H1 (cell line): ENCODE measurements around the gene LMX1B. TPM values are rescaled to one million over a fixed set of nuclear protein-coding genes. Genes with fewer than 3 reads are reported as not detected.

Experiments used
- CTCF ChIA-PET: fragments of 300-600 bp; sonication (Branson Sonifier 250); formaldehyde crosslinking; loops from one replicate; lab custom pipeline; 2021; ENCODE audit not compliant: partially characterized antibody; lab: Charles Lee
- POLR2A ChIA-PET: fragments of 300-600 bp; sonication (Branson Sonifier 250); formaldehyde crosslinking; loops from one replicate; lab custom pipeline; 2021; ENCODE audit warnings: inconsistent platforms; ENCODE audit not compliant: partially characterized antibody; lab: Charles Lee
- DNase-seq, 2 experiments: peaks; one replicate each; pipeline versions ENCODE4 v3.0.0 to v3.0.0-alpha.2; 2010 to 2022; ENCODE audit warnings: low spot score in 2 of 2, low read depth in 1 of 2, mixed read lengths in 1 of 2
- FAIRE-seq: peaks from 2 replicates; lab custom pipeline; 2011; peaks lifted over from hg19 to GRCh38; lab: Jason Lieb, UNC
- H2AFZ ChIP-seq: 2 replicates; pipeline ENCODE4 v1.8.1; 2012; ENCODE audit warnings: low read length, inconsistent platforms
- H2AK5ac ChIP-seq: 2 replicates; pipeline ENCODE4 v1.6.1; 2013; ENCODE audit warnings: low read depth, low read length
- H2BK120ac ChIP-seq: replicated peaks from 2 replicates; pipeline ENCODE3; 2013; ENCODE audit warnings: low read depth, low read length, inconsistent platforms
- H2BK12ac ChIP-seq: 2 replicates; pipeline ENCODE4 v1.6.1; 2013; ENCODE audit warnings: low read depth, low read length
- H2BK15ac ChIP-seq: 2 replicates; pipeline ENCODE4 v1.6.1; 2013; ENCODE audit warnings: low read length
- H2BK20ac ChIP-seq: 2 replicates; pipeline ENCODE4 v1.6.1; 2013; ENCODE audit warnings: low read length
- H2BK5ac ChIP-seq: 2 replicates; pipeline ENCODE4 v1.6.1; 2013; ENCODE audit warnings: low read depth, low read length
- H3K14ac ChIP-seq: 2 replicates; pipeline ENCODE4 v1.6.1; 2013; ENCODE audit warnings: inconsistent platforms; ENCODE audit not compliant: insufficient read length
- H3K18ac ChIP-seq: 2 replicates; pipeline ENCODE4 v1.6.1; 2013; ENCODE audit warnings: low read length; ENCODE audit errors: extremely low read depth
- H3K23ac ChIP-seq: 2 replicates; pipeline ENCODE4 v1.6.1; 2013; ENCODE audit warnings: inconsistent platforms; ENCODE audit not compliant: insufficient read length
- H3K23me2 ChIP-seq: 2 replicates; pipeline ENCODE4 v1.6.1; 2013; ENCODE audit warnings: low read depth, low read length
- H3K27ac ChIP-seq: 2 replicates; pipeline ENCODE4 v1.6.1; 2011; ENCODE audit warnings: low read depth, low read length, inconsistent platforms
- H3K27me3 ChIP-seq, 4 experiments: replicated peaks in 1 of 4; 1 replicate in 1 of 4; 2 replicates in 3 of 4; pipeline versions ENCODE4 v1.6.1 to v1.8.1; 2011 to 2013; ENCODE audit warnings: low read length in 3 of 4, mild to moderate bottlenecking in 3 of 4, inconsistent platforms in 2 of 4, mixed read lengths in 2 of 4, moderate library complexity in 1 of 4; ENCODE audit not compliant: control insufficient read depth in 3 of 4, insufficient read depth in 3 of 4; ENCODE audit errors: extremely low read depth in 1 of 4
- H3K36me3 ChIP-seq, 4 experiments: 2 replicates each; pipeline versions ENCODE4 v1.6.1 to v1.8.1; 2011 to 2013; ENCODE audit warnings: mild to moderate bottlenecking in 4 of 4, low read length in 3 of 4, moderate library complexity in 2 of 4, control low read depth in 1 of 4, inconsistent platforms in 1 of 4; ENCODE audit not compliant: insufficient read depth in 4 of 4, control insufficient read depth in 2 of 4
- H3K4ac ChIP-seq: replicated peaks from 2 replicates; pipeline ENCODE3; 2013; ENCODE audit warnings: low read length, low read depth, mixed read lengths, inconsistent platforms; ENCODE audit not compliant: insufficient read length
- H3K4me1 ChIP-seq, 4 experiments: replicated peaks in 1 of 4; 1 replicate in 1 of 4; 2 replicates in 3 of 4; pipeline versions ENCODE4 v1.6.1 to v1.8.1; 2011 to 2013; ENCODE audit warnings: low read length in 3 of 4, inconsistent platforms in 2 of 4, mixed read lengths in 1 of 4; ENCODE audit not compliant: insufficient read depth in 4 of 4, control insufficient read depth in 3 of 4
- H3K4me2 ChIP-seq, 2 experiments: 2 replicates each; pipeline versions ENCODE4 v1.6.1 to v1.8.1; 2011 to 2013; ENCODE audit warnings: low read depth in 2 of 2, low read length in 2 of 2, control low read depth in 1 of 2, inconsistent platforms in 1 of 2, mild to moderate bottlenecking in 1 of 2; ENCODE audit not compliant: insufficient read depth in 1 of 2
- H3K4me3 ChIP-seq, 4 experiments: fragments of 200-600, 300-600 bp in 1 of 4; sonication (generic), shearing (Covaris generic), sonication (Bioruptor Twin) in 1 of 4; 2 replicates each; pipeline versions ENCODE4 v1.5.1 to v1.8.1; 2011 to 2016; ENCODE audit warnings: low read length in 4 of 4, low read depth in 3 of 4, control low read depth in 2 of 4, inconsistent platforms in 2 of 4, mild to moderate bottlenecking in 2 of 4, mixed read lengths in 1 of 4, moderate library complexity in 1 of 4; ENCODE audit not compliant: insufficient read depth in 2 of 4; ENCODE audit errors: extremely low read depth in 1 of 4
- H3K56ac ChIP-seq: replicated peaks from 2 replicates; pipeline ENCODE3; 2013; ENCODE audit warnings: low read depth, mild to moderate bottlenecking, mixed read lengths, low read length, inconsistent platforms; ENCODE audit not compliant: insufficient read length
- H3K79me1 ChIP-seq: 2 replicates; pipeline ENCODE4 v1.6.1; 2013; ENCODE audit warnings: low read depth, low read length, control low read depth
- H3K79me2 ChIP-seq, 2 experiments: 2 replicates each; pipeline versions ENCODE4 v1.6.1 to v1.8.1; 2012 to 2013; ENCODE audit warnings: low read length in 2 of 2, mild to moderate bottlenecking in 2 of 2, inconsistent platforms in 1 of 2; ENCODE audit not compliant: insufficient read depth in 2 of 2, control insufficient read depth in 1 of 2
- H3K9ac ChIP-seq, 4 experiments: replicated peaks in 1 of 4; 1 replicate in 1 of 4; 2 replicates in 3 of 4; pipeline versions ENCODE4 v1.6.1 to v1.8.1; 2011 to 2013; ENCODE audit warnings: low read depth in 3 of 4, low read length in 3 of 4, control low read depth in 2 of 4, mild to moderate bottlenecking in 2 of 4, moderate library complexity in 2 of 4, inconsistent platforms in 1 of 4; ENCODE audit errors: extremely low read depth in 1 of 4
- H3K9me3 ChIP-seq, 2 experiments: 2 replicates each; pipeline versions ENCODE4 v1.6.1 to v1.8.1; 2012 to 2013; ENCODE audit warnings: mild to moderate bottlenecking in 2 of 2, moderate library complexity in 2 of 2, control low read depth in 1 of 2, inconsistent platforms in 1 of 2, low read depth in 1 of 2, low read length in 1 of 2, mixed read lengths in 1 of 2; ENCODE audit not compliant: insufficient read depth in 2 of 2
- H4K20me1 ChIP-seq, 2 experiments: replicated peaks in 1 of 2; 2 replicates each; pipeline versions ENCODE3 to v1.8.1; 2011 to 2013; ENCODE audit warnings: inconsistent platforms in 2 of 2, low read length in 2 of 2, mild to moderate bottlenecking in 1 of 2; ENCODE audit not compliant: insufficient read depth in 2 of 2, control insufficient read depth in 1 of 2
- H4K5ac ChIP-seq: 2 replicates; pipeline ENCODE4 v1.6.1; 2013; ENCODE audit warnings: low read length, low read depth, mixed read lengths, inconsistent platforms; ENCODE audit not compliant: insufficient read length
- H4K8ac ChIP-seq: 2 replicates; pipeline ENCODE4 v1.8.0; 2013; ENCODE audit warnings: mild to moderate bottlenecking, moderate library complexity, low read length, inconsistent platforms; ENCODE audit not compliant: insufficient read depth; ENCODE audit errors: extremely low read depth
- H4K91ac ChIP-seq: replicated peaks from 2 replicates; pipeline ENCODE3; 2013; ENCODE audit warnings: low read length, mixed read lengths, inconsistent platforms; ENCODE audit not compliant: insufficient read length
- CTCF ChIP-seq, 3 experiments: IDR thresholded peaks; 1 replicate in 2 of 3; 2 replicates in 1 of 3; pipeline versions ENCODE4 v1.5.1 to v1.6.1; 2011; ENCODE audit warnings: low read length in 3 of 3, mild to moderate bottlenecking in 3 of 3, inconsistent platforms in 2 of 3, low read depth in 1 of 3, moderate library complexity in 1 of 3; ENCODE audit not compliant: insufficient read depth in 1 of 3; ENCODE audit errors: control extremely low read depth in 1 of 3
- EGR1 ChIP-seq: IDR thresholded peaks from 2 replicates; pipeline ENCODE4 v1.6.1; 2011; ENCODE audit warnings: low read depth, low read length, borderline replicate concordance
- JUND ChIP-seq: IDR thresholded peaks from 2 replicates; pipeline ENCODE4 v1.6.1; 2011; ENCODE audit warnings: mild to moderate bottlenecking, improper control_type of control experiment, low read length
- NRF1 ChIP-seq: IDR thresholded peaks from 2 replicates; pipeline ENCODE4 v1.6.1; 2011; ENCODE audit warnings: mild to moderate bottlenecking, low read depth, low read length, improper control_type of control experiment
- SAP30 ChIP-seq: fragments of 300-600 bp; sonication (generic); IDR thresholded peaks from 2 replicates; pipeline ENCODE4 v1.7.1; 2012; ENCODE audit warnings: low read length, moderate library complexity, mild to moderate bottlenecking, inconsistent platforms; ENCODE audit not compliant: insufficient read depth, insufficient replicate concordance
- SIN3A ChIP-seq, 2 experiments: IDR thresholded peaks in 1 of 2; conservative IDR thresholded peaks in 1 of 2; 2 replicates each; pipeline ENCODE4 v1.6.1; 2011 to 2012; ENCODE audit warnings: low read length in 2 of 2, improper control_type of control experiment in 1 of 2, low read depth in 1 of 2, mild to moderate bottlenecking in 1 of 2
- SIRT6 ChIP-seq: IDR thresholded peaks from one replicate; pipeline ENCODE4 v1.7.1; 2012; ENCODE audit warnings: low read length, inconsistent platforms
- SP4 ChIP-seq: IDR thresholded peaks from 2 replicates; pipeline ENCODE4 v1.6.1; 2012; ENCODE audit warnings: low read length, inconsistent platforms
- TBP ChIP-seq: IDR thresholded peaks from 2 replicates; pipeline ENCODE4 v1.6.1; 2011; ENCODE audit warnings: low read depth, low read length, improper control_type of control experiment
- TEAD4 ChIP-seq: IDR thresholded peaks from 2 replicates; pipeline ENCODE4 v1.6.1; 2012; ENCODE audit warnings: low read depth, low read length, inconsistent platforms, mixed read lengths
- WGBS, 2 experiments: shearing (Covaris generic) in 1 of 2; methylation state at CpG; one replicate each; pipeline versions ENCODE4 v1.1.6 to v1.1.7; 2013 to 2015; ENCODE audit warnings: low lambda C conversion rate in 2 of 2, mixed read lengths in 2 of 2, inconsistent platforms in 1 of 2, low coverage in 1 of 2, missing lambda C conversion rate in 1 of 2; ENCODE audit not compliant: insufficient replicate concordance in 2 of 2, insufficient coverage in 1 of 2, insufficient read length in 1 of 2; ENCODE audit errors: extremely low coverage in 1 of 2, missing lambda C conversion rate in 1 of 2; 5-methylcytosine and 5-hydroxymethylcytosine counted together
- polyA plus RNA-seq, 7 experiments: library from polyadenylated mRNA; depleted of rRNA in 3 of 7; stranded (reverse) in 5 of 7; unstranded in 2 of 7; fragments of >200 nt in 5 of 7; fragments of 200-250 nt in 2 of 7; gene quantifications; 1 replicate in 5 of 7; 2 replicates in 1 of 7; 4 replicates in 1 of 7; pipeline versions ENCODE4 v1.2.1 to v1.2.3, GENCODE V29; 2011 to 2013; ENCODE audit warnings: missing spikeins in 2 of 7, mixed read lengths in 2 of 7
- total RNA-seq: library from RNA; stranded (reverse); fragmentation: NEBNext Ultra II Directional; extraction: Animal tissue kit (Norgen Biotek cat#: 25700); gene quantifications from 2 replicates; pipeline ENCODE4 v1.2.1, GENCODE V29; 2021

Gene LMX1B
- total and polyA plus RNA-seq, 2 of the 8 experiments (the other 6 are each of a cell fraction or from before 2014, with no cell fraction given), result 0.09 to 0.37 TPM

GRCh38 chr9:126647585-126648411, 34.1 kb downstream of the LMX1B start:
- no peak overlapping the region for H2AFZ ChIP-seq
- H4K8ac ChIP-seq, result no peak overlapping the region
- H3K14ac ChIP-seq, result no peak overlapping the region
- H4K20me1 ChIP-seq, result no peaks in the 10 kb centered on the region
- H3K27me3 ChIP-seq, result peaks cover 0 to 11% (median 2%) of the 10 kb centered on the region in 4 experiments; a peak in 3 of 7 replicates
- FAIRE-seq (no peak), DNase-seq (no peak)
- H3K23me2 ChIP-seq, result peaks cover 3% of the 10 kb centered on the region; the same call in 1 of the 2 replicates
- H3K4me1 ChIP-seq, result peaks cover 2 to 24% (median 11%) of the 10 kb centered on the region in 4 experiments
- H3K36me3 ChIP-seq, result no peaks in the 10 kb centered on the region
- peak overlapping the region; percentile 35; the same call in 1 of the 2 replicates for H2BK5ac ChIP-seq
- WGBS, 2 experiments, result 87% methylated on average over 16 of the region's 16 CpGs; no CpG with 5 or more reads in 1 of the 2 experiments
- H3K18ac ChIP-seq, result no peak overlapping the region; the same call in 1 of the 2 replicates
- no peak overlapping the region for H2BK15ac ChIP-seq
- no peak overlapping the region for H2BK120ac ChIP-seq
- H3K4me3 ChIP-seq, result no peak overlapping the region
- no peak overlapping the region for H3K27ac ChIP-seq
- no peak overlapping the region for H3K9ac ChIP-seq
- H3K4ac ChIP-seq, result no peak overlapping the region
- no peak overlapping the region for H3K4me2 ChIP-seq
- CTCF ChIA-PET, result interaction anchor here (1.0 to 4.1 kb wide), 8 partner anchors 9 to 134 kb away, joined by 4 to 24 read pairs (median 4); no protein-coding TSS in a partner anchor
- H3K79me1 ChIP-seq, result no peaks in the 10 kb centered on the region
- no peaks in the 10 kb centered on the region for H3K79me2 ChIP-seq
- no peak overlapping the region for H2BK20ac ChIP-seq
- no peak overlapping the region for H4K91ac ChIP-seq
- H2BK12ac ChIP-seq, result no peak overlapping the region
- POLR2A ChIA-PET, result no interaction called here
- H4K5ac ChIP-seq, result no peak overlapping the region
- H3K9me3 ChIP-seq, result no peaks in the 10 kb centered on the region
- H3K23ac ChIP-seq, result no peak overlapping the region
- no peak overlapping the region for H3K56ac ChIP-seq
- no peak overlapping the region for H2AK5ac ChIP-seq
- TF ChIP-seq SAP30 (no peak), CTCF (IDR thresholded peaks at IDR 0.05; ENCODE audit: control extremely low read depth in 1 of 3, insufficient read depth in 1 of 3, low read depth in 1 of 3, low read length in 3 of 3) (no peak), SIN3A (conservative IDR thresholded peaks at IDR 0.05 in 1 of 2, IDR thresholded peaks at IDR 0.05 in 1 of 2; ENCODE audit: low read depth in 1 of 2, low read length in 2 of 2) (no peak), TEAD4 (no peak), NRF1 (no peak), SIRT6 (no peak), TBP (no peak), SP4 (no peak), JUND (no peak), EGR1 (no peak)
